H1 (cell line): ENCODE results near the gene MOCS1. TPM values are rescaled to one million over a fixed set of nuclear protein-coding genes. Genes with fewer than 3 reads are reported as not detected.

Experiments used
- CBX5 ChIP-seq: fragments of 300-800, 300-1000 bp; sonication (generic); IDR thresholded peaks from 2 replicates; pipeline ENCODE4 v1.7.1; 2016; ENCODE audit warnings: antibody characterized with exemption, low read length, low read depth
- KDM4A ChIP-seq: IDR thresholded peaks from one replicate; pipeline ENCODE4 v1.7.1; 2012; ENCODE audit warnings: low read depth, mild to moderate bottlenecking, moderate library complexity, low read length, inconsistent platforms; ENCODE audit not compliant: severe bottlenecking
- RBBP5 ChIP-seq: IDR thresholded peaks from 2 replicates; pipeline ENCODE4 v1.7.1; 2012; ENCODE audit warnings: low read depth, mild to moderate bottlenecking, inconsistent platforms, low read length, moderate library complexity, borderline replicate concordance
- TCF12 ChIP-seq: IDR thresholded peaks from 2 replicates; pipeline ENCODE4 v1.6.1; 2011; ENCODE audit warnings: low read depth, mild to moderate bottlenecking, low read length
- polyA plus RNA-seq, 7 experiments: library from polyadenylated mRNA; depleted of rRNA in 3 of 7; stranded (reverse) in 5 of 7; unstranded in 2 of 7; fragments of >200 nt in 5 of 7; fragments of 200-250 nt in 2 of 7; gene quantifications; 1 replicate in 5 of 7; 2 replicates in 1 of 7; 4 replicates in 1 of 7; pipeline versions ENCODE4 v1.2.1 to v1.2.3, GENCODE V29; 2011 to 2013; ENCODE audit warnings: missing spikeins in 2 of 7, mixed read lengths in 2 of 7
- total RNA-seq: library from RNA; stranded (reverse); fragmentation: NEBNext Ultra II Directional; extraction: Animal tissue kit (Norgen Biotek cat#: 25700); gene quantifications from 2 replicates; pipeline ENCODE4 v1.2.1, GENCODE V29; 2021

The MOCS1 gene
- total and polyA plus RNA-seq, 2 of the 8 experiments (the other 6 are each of a cell fraction or from before 2014, with no cell fraction given), result 13.4 to 19.7 TPM

DNA sequence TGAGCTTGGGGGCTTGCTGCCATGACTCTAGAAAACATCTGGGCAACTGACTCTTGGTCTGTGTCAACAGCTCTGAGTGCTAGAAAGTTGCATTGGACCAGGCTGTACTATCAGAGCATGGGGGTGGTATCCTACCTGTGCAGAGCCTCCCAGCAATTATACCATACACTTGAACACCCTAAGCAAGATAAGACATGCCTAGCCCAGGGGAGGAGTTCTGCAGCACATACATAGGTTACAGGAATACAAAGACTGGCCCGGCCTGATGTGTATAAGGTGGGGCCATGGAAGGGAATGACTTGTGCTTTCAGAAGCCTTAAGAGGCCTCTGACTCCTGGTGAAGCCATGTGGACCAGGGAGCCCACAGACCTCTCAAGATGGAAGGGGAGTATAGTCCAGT is 11.4 kb upstream of the MOCS1 start (continued):
- TF ChIP-seq CBX5 (no peak), TCF12 (no peak), RBBP5 (no peak), KDM4A (no peak)
